ENCODE results near the gene SLC12A7.
"Not testable (repeated sequence)": the region's sequence is repeated elsewhere in the genome, so short reads cannot be mapped to it uniquely, and the experiment has no call there.

Gene SLC12A7

GRCh38 chr5:1097988-1098385, 13.9 kb downstream of the SLC12A7 start:
- not testable (repeated sequence) for H3K9ac ChIP-seq (ENCODE audit: low read depth in 1 of 2, low read length in 2 of 2); H3K27ac ChIP-seq (ENCODE audit: low read depth, low read length); H3K9me3 ChIP-seq (ENCODE audit: control insufficient read depth in 1 of 2, low read length in 2 of 2); H3K27me3 ChIP-seq (ENCODE audit: control insufficient read depth in 1 of 2, insufficient read depth in 2 of 2, low read length in 2 of 2); H3K4me3 ChIP-seq (ENCODE audit: low read depth in 1 of 2, low read length in 2 of 2)
- Histone ChIP-seq H3K4me1 (ENCODE audit: control insufficient read depth in 1 of 2, insufficient read depth in 2 of 2, low read length in 2 of 2) (peaks cover 40 to 50% of the 10 kb centered on the region in 2 donors), H3K36me3 (ENCODE audit: control insufficient read depth in 1 of 2, insufficient read depth in 2 of 2, low read length in 2 of 2) (peaks cover 3 to 15% of the 10 kb centered on the region in 2 donors)

- no peak overlapping the region for H3K4me3 ChIP-seq (ENCODE audit: low read depth in 1 of 2, low read length in 2 of 2)
- H3K27me3 ChIP-seq (ENCODE audit: control insufficient read depth in 1 of 2, insufficient read depth in 2 of 2, low read length in 2 of 2) = no peaks in the 10 kb centered on the region
- H3K9me3 ChIP-seq (ENCODE audit: control insufficient read depth in 1 of 2, low read length in 2 of 2) = no peaks in the 10 kb centered on the region
- no peak overlapping the region for H3K27ac ChIP-seq (ENCODE audit: low read depth, low read length)
- peaks cover 35 to 50% of the 10 kb centered on the region in 2 donors for H3K4me1 ChIP-seq (ENCODE audit: control insufficient read depth in 1 of 2, insufficient read depth in 2 of 2, low read length in 2 of 2)
- H3K36me3 ChIP-seq (ENCODE audit: control insufficient read depth in 1 of 2, insufficient read depth in 2 of 2, low read length in 2 of 2) = peaks cover 3 to 19% of the 10 kb centered on the region in 2 donors
- no peak overlapping the region for H3K9ac ChIP-seq (ENCODE audit: low read depth in 1 of 2, low read length in 2 of 2)
Measured at GRCh38 chr5:1097381-1097987, 14.4 kb downstream of the SLC12A7 start.

DNA sequence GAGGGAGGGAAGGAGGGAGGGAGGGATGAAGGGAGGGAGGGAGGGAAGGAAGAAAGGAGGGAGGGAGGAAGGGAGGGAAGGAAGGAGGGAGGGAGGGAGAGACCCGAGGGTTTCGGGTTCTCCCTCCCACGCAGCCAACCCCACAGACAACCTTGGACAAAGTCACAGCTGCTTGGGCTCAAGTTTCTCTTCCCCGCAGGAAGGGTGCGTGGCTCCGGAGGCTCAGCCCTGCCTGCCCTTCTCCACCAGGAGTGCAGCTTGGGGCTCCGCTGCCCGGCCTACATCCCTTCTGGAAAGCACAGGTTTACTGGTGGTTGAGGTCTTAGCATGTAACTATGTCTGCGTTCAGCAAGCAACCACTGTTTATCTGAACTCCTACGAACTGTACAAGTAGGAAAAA, 15.0 kb downstream of the SLC12A7 start:
- Histone ChIP-seq H3K4me1 (ENCODE audit: control insufficient read depth in 1 of 2, insufficient read depth in 2 of 2, low read length in 2 of 2) (peaks cover 29 to 43% of the 10 kb centered on the region in 2 donors), H3K9ac (ENCODE audit: low read depth in 1 of 2, low read length in 2 of 2) (no peak overlapping the region), H3K4me3 (ENCODE audit: low read depth in 1 of 2, low read length in 2 of 2) (no peak overlapping the region), H3K27ac (ENCODE audit: low read depth, low read length) (no peak overlapping the region), H3K9me3 (ENCODE audit: control insufficient read depth in 1 of 2, low read length in 2 of 2) (no peaks in the 10 kb centered on the region), H3K27me3 (ENCODE audit: control insufficient read depth in 1 of 2, insufficient read depth in 2 of 2, low read length in 2 of 2) (no peaks in the 10 kb centered on the region), H3K36me3 (ENCODE audit: control insufficient read depth in 1 of 2, insufficient read depth in 2 of 2, low read length in 2 of 2) (peaks cover 4 to 23% of the 10 kb centered on the region in 2 donors)

DNA sequence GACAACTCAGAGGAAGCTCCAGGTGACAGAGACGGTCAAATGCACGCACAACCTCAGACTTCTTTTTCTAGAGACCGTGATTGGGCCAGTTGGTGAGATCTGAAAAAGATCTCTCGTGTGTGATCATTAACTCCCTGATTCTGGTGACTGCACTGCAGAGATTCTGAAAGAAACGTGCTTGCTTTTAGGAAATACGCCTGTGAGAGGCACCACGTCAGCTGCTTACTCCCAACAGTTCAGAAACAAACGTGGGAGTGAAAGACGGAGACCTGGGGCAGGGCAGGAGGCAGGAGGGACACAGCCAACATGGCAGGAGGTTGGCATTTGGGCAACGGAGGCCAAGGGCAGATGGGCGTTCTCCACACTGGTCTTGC, 15.9 kb downstream of the SLC12A7 start:
- peaks cover 13 to 31% of the 10 kb centered on the region in 2 donors for H3K36me3 ChIP-seq (ENCODE audit: control insufficient read depth in 1 of 2, insufficient read depth in 2 of 2, low read length in 2 of 2)
- no peaks in the 10 kb centered on the region for H3K9me3 ChIP-seq (ENCODE audit: control insufficient read depth in 1 of 2, low read length in 2 of 2)
- H3K9ac ChIP-seq (ENCODE audit: low read depth in 1 of 2, low read length in 2 of 2) = no peak overlapping the region
- no peak overlapping the region for H3K27ac ChIP-seq (ENCODE audit: low read depth, low read length)
- H3K27me3 ChIP-seq (ENCODE audit: control insufficient read depth in 1 of 2, insufficient read depth in 2 of 2, low read length in 2 of 2) = no peaks in the 10 kb centered on the region
- no peak overlapping the region for H3K4me3 ChIP-seq (ENCODE audit: low read depth in 1 of 2, low read length in 2 of 2)
- peaks cover 23 to 40% of the 10 kb centered on the region in 2 donors for H3K4me1 ChIP-seq (ENCODE audit: control insufficient read depth in 1 of 2, insufficient read depth in 2 of 2, low read length in 2 of 2)

DNA sequence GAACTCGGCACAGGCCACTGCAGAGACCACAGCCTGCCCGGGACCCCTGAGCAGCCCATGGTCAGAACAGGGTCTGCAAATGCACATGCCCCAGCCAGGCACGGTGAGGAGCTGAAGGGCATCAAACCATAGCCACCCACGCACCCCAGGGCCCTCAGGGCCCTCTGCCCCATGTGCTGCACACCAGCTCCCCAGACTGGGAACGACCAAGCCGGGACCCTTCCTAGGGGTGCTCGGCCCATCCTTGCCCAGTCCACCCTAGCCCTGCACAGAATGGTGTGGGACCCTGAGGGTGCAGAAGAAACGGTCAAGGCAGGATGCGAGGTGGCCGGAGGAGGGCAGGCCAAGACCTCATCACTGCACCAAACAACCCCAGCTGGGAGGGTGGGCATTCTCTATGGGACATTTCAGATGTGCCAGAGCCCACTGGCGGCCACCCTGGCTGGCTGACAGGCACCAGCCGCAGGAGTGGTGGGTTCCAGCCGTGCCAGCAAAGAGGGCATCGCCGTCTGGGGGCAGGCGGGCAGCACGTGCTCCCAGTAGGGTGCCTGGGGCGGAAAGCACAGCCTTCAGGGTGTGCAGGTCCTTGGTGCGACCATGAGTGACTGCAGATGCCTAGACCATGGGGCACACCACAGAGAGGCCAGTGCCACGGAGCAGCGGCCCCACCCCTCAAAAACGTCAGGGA, 16.4 kb downstream of the SLC12A7 start:
- Histone ChIP-seq H3K4me1 (ENCODE audit: control insufficient read depth in 1 of 2, insufficient read depth in 2 of 2, low read length in 2 of 2) (peaks cover 17 to 36% of the 10 kb centered on the region in 2 donors), H3K4me3 (ENCODE audit: low read depth in 1 of 2, low read length in 2 of 2) (no peak overlapping the region), H3K27ac (ENCODE audit: low read depth, low read length) (no peak overlapping the region), H3K9me3 (ENCODE audit: control insufficient read depth in 1 of 2, low read length in 2 of 2) (no peaks in the 10 kb centered on the region), H3K27me3 (ENCODE audit: control insufficient read depth in 1 of 2, insufficient read depth in 2 of 2, low read length in 2 of 2) (no peaks in the 10 kb centered on the region), H3K9ac (ENCODE audit: low read depth in 1 of 2, low read length in 2 of 2) (no peak overlapping the region), H3K36me3 (ENCODE audit: control insufficient read depth in 1 of 2, insufficient read depth in 2 of 2, low read length in 2 of 2) (peaks cover 13 to 35% of the 10 kb centered on the region in 2 donors)

DNA sequence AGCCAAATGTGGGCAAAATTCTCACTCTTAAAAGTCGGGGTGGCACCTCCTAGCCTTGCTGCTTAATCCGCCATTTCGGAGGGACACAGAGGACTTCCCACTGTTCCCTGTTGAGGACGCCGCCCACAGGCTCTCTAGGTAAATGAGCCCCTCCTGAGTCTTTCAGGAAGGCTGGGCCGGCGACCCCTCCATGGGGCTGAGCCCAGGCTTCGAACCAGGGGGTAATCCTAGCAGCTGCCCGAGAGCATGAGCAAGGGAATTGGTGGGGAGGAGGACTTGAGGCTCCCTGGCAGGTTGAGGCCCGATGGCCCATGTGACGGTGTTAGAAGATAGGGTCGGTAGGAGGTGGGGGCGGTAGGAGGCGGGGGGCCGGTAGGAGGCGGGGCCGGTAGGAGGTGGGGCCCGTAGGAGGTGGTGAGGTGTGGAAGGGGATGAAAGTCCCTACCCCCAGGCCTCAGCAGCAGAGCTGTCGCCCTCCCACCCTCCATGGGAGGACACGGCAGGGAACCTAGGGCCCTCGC, 17.1 kb downstream of the SLC12A7 start:
- Histone ChIP-seq H3K9ac (ENCODE audit: low read depth in 1 of 2, low read length in 2 of 2) (no peak overlapping the region), H3K4me1 (ENCODE audit: control insufficient read depth in 1 of 2, insufficient read depth in 2 of 2, low read length in 2 of 2) (peaks cover 18 to 38% of the 10 kb centered on the region in 2 donors), H3K36me3 (ENCODE audit: control insufficient read depth in 1 of 2, insufficient read depth in 2 of 2, low read length in 2 of 2) (peaks cover 13 to 36% of the 10 kb centered on the region in 2 donors), H3K27ac (ENCODE audit: low read depth, low read length) (no peak overlapping the region), H3K4me3 (ENCODE audit: low read depth in 1 of 2, low read length in 2 of 2) (no peak overlapping the region), H3K9me3 (ENCODE audit: control insufficient read depth in 1 of 2, low read length in 2 of 2) (no peaks in the 10 kb centered on the region), H3K27me3 (ENCODE audit: control insufficient read depth in 1 of 2, insufficient read depth in 2 of 2, low read length in 2 of 2) (no peaks in the 10 kb centered on the region)

DNA sequence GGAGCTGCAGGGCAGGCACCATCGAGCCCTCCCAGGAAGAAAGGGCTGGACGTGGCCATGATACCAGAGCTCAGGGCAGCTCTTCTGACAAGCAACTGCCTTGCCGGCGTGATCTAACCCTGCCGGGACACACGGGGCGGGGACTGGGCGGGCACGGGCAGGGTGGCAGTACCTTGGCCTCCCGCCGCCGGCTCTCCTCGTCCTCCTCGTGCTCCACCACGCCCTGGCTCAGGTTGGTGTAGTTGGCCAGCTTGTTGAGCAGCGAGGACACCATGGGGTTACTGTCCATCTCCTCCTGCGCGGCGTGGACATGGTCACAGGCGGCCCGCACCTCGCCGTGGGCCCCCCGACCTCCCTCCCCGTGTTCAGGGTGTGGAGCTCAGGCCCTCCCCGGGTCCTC, 18.5 kb downstream of the SLC12A7 start:
- Histone ChIP-seq H3K27me3 (ENCODE audit: control insufficient read depth in 1 of 2, insufficient read depth in 2 of 2, low read length in 2 of 2) (no peaks in the 10 kb centered on the region), H3K4me1 (ENCODE audit: control insufficient read depth in 1 of 2, insufficient read depth in 2 of 2, low read length in 2 of 2) (peaks cover 17 to 37% of the 10 kb centered on the region in 2 donors), H3K27ac (ENCODE audit: low read depth, low read length) (peak overlapping the region; percentile 10), H3K9ac (ENCODE audit: low read depth in 1 of 2, low read length in 2 of 2) (no peak overlapping the region), H3K36me3 (ENCODE audit: control insufficient read depth in 1 of 2, insufficient read depth in 2 of 2, low read length in 2 of 2) (peaks cover 17 to 41% of the 10 kb centered on the region in 2 donors), H3K9me3 (ENCODE audit: control insufficient read depth in 1 of 2, low read length in 2 of 2) (no peaks in the 10 kb centered on the region), H3K4me3 (ENCODE audit: low read depth in 1 of 2, low read length in 2 of 2) (no peak overlapping the region)

DNA sequence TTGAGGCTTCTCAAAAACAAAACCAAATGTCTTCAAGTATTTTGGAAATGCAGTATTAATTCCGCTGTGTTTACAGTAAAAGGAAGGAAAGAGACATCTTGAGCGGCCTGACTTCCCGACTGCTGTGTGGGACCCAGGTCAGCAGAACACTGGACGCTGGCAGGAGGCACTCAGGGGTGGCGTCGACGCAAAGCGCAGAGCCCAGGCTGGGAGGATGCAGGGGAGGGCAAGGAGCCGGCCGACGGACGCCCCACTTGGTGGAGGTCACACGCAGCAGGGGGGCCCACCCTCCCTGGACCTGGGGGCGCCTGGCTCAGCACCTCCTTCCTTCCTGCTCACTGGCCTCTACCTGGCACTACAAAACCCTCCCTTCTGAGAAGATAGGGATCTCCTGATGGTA, 19.7 kb downstream of the SLC12A7 start:
- H3K9ac ChIP-seq (ENCODE audit: low read depth in 1 of 2, low read length in 2 of 2) = no peak overlapping the region
- no peaks in the 10 kb centered on the region for H3K9me3 ChIP-seq (ENCODE audit: control insufficient read depth in 1 of 2, low read length in 2 of 2)
- H3K27ac ChIP-seq (ENCODE audit: low read depth, low read length) = no peak overlapping the region
- H3K4me3 ChIP-seq (ENCODE audit: low read depth in 1 of 2, low read length in 2 of 2) = no peak overlapping the region
- peaks cover 30 to 54% of the 10 kb centered on the region in 2 donors for H3K36me3 ChIP-seq (ENCODE audit: control insufficient read depth in 1 of 2, insufficient read depth in 2 of 2, low read length in 2 of 2)
- no peaks in the 10 kb centered on the region for H3K27me3 ChIP-seq (ENCODE audit: control insufficient read depth in 1 of 2, insufficient read depth in 2 of 2, low read length in 2 of 2)
- H3K4me1 ChIP-seq (ENCODE audit: control insufficient read depth in 1 of 2, insufficient read depth in 2 of 2, low read length in 2 of 2) = peaks cover 17 to 37% of the 10 kb centered on the region in 2 donors

- no peak overlapping the region for H3K4me3 ChIP-seq (ENCODE audit: low read depth in 1 of 2, low read length in 2 of 2)
- H3K9ac ChIP-seq (ENCODE audit: low read depth in 1 of 2, low read length in 2 of 2) = no peak overlapping the region
- peaks cover 34 to 56% of the 10 kb centered on the region in 2 donors for H3K36me3 ChIP-seq (ENCODE audit: control insufficient read depth in 1 of 2, insufficient read depth in 2 of 2, low read length in 2 of 2)
- no peak overlapping the region for H3K27ac ChIP-seq (ENCODE audit: low read depth, low read length)
- peaks cover 17 to 37% of the 10 kb centered on the region in 2 donors for H3K4me1 ChIP-seq (ENCODE audit: control insufficient read depth in 1 of 2, insufficient read depth in 2 of 2, low read length in 2 of 2)
- no peaks in the 10 kb centered on the region for H3K27me3 ChIP-seq (ENCODE audit: control insufficient read depth in 1 of 2, insufficient read depth in 2 of 2, low read length in 2 of 2)
- no peaks in the 10 kb centered on the region for H3K9me3 ChIP-seq (ENCODE audit: control insufficient read depth in 1 of 2, low read length in 2 of 2)
Measured at GRCh38 chr5:1091632-1092031, 20.2 kb downstream of the SLC12A7 start.

GRCh38 chr5:1090538-1090937, 21.3 kb downstream of the SLC12A7 start:
- Histone ChIP-seq H3K27ac (ENCODE audit: low read depth, low read length) (no peak overlapping the region), H3K27me3 (ENCODE audit: control insufficient read depth in 1 of 2, insufficient read depth in 2 of 2, low read length in 2 of 2) (no peaks in the 10 kb centered on the region), H3K9me3 (ENCODE audit: control insufficient read depth in 1 of 2, low read length in 2 of 2) (no peaks in the 10 kb centered on the region), H3K36me3 (ENCODE audit: control insufficient read depth in 1 of 2, insufficient read depth in 2 of 2, low read length in 2 of 2) (peaks cover 40 to 58% of the 10 kb centered on the region in 2 donors), H3K9ac (ENCODE audit: low read depth in 1 of 2, low read length in 2 of 2) (no peak overlapping the region), H3K4me1 (ENCODE audit: control insufficient read depth in 1 of 2, insufficient read depth in 2 of 2, low read length in 2 of 2) (peaks cover 17 to 37% of the 10 kb centered on the region in 2 donors), H3K4me3 (ENCODE audit: low read depth in 1 of 2, low read length in 2 of 2) (no peak overlapping the region)
